HepG2 (cell line): Measurements from ENCODE around the gene C22orf31. TPM values are rescaled to one million over a fixed set of nuclear protein-coding genes. Genes with fewer than 3 reads are reported as not detected.

Source experiments
- DPF2 ChIP-seq: sonication (generic); formaldehyde crosslinking; IDR thresholded peaks from 2 replicates; pipeline ENCODE4 v1.4.0; 2020; ENCODE audit warnings: mild to moderate bottlenecking, low read depth, missing genetic modification reagents, borderline replicate concordance
- FOXJ3 ChIP-seq: sonication (generic); formaldehyde crosslinking; IDR thresholded peaks from 2 replicates; pipeline ENCODE4 v1.4.0; 2020; ENCODE audit warnings: missing genetic modification reagents, mild to moderate bottlenecking, borderline replicate concordance
- FOXK1 ChIP-seq: sonication (generic); formaldehyde crosslinking; IDR thresholded peaks from 2 replicates; pipeline ENCODE4 v1.4.0; 2020; ENCODE audit warnings: low read depth, missing genetic modification reagents, borderline replicate concordance
- HDAC1 ChIP-seq: sonication (generic); formaldehyde crosslinking; IDR thresholded peaks from 2 replicates; pipeline ENCODE4 v1.5.1; 2020; ENCODE audit warnings: mild to moderate bottlenecking, missing genetic modification reagents
- KDM2A ChIP-seq: sonication (generic); formaldehyde crosslinking; IDR thresholded peaks from 2 replicates; pipeline ENCODE4 v1.4.0; 2020; ENCODE audit warnings: low read depth, missing genetic modification reagents, borderline replicate concordance
- SMC3 ChIP-seq: IDR thresholded peaks from 2 replicates; pipeline ENCODE4 v1.6.1; 2011; ENCODE audit warnings: low read length, improper control_type of control experiment
- SP1 ChIP-seq, 2 experiments: fragments of 450-650 bp in 1 of 2; sonication (generic) in 1 of 2; formaldehyde crosslinking in 1 of 2; IDR thresholded peaks; 2 replicates each; pipeline versions ENCODE4 v1.4.0 to v1.6.1; 2016 to 2020; ENCODE audit warnings: missing genetic modification reagents in 1 of 2
- TERF1 ChIP-seq: sonication (generic); formaldehyde crosslinking; IDR thresholded peaks from 2 replicates; pipeline ENCODE4 v1.8.0; 2022; ENCODE audit warnings: mild to moderate bottlenecking, missing genetic modification reagents, moderate library complexity
- TGIF2 ChIP-seq: IDR thresholded peaks from 2 replicates; pipeline ENCODE4 v1.6.1; 2016; ENCODE audit warnings: control low read depth, missing compliant biosample characterization
- ZFP91 ChIP-seq: sonication (generic); formaldehyde crosslinking; IDR thresholded peaks from 2 replicates; pipeline ENCODE4 v1.9.0; 2022; ENCODE audit warnings: missing genetic modification reagents, mild to moderate bottlenecking, borderline replicate concordance
- ZKSCAN5 ChIP-seq: sonication (generic); formaldehyde crosslinking; IDR thresholded peaks from 2 replicates; pipeline ENCODE4 v1.5.1; 2020; ENCODE audit warnings: mild to moderate bottlenecking, missing genetic modification reagents
- ZMYM3 ChIP-seq: sonication (generic); formaldehyde crosslinking; IDR thresholded peaks from 2 replicates; pipeline ENCODE4 v1.5.1; 2020; ENCODE audit warnings: mild to moderate bottlenecking, missing genetic modification reagents
- ZNF207 ChIP-seq: fragments of 450-650 bp; IDR thresholded peaks from 2 replicates; pipeline ENCODE4 v1.6.1; 2016; ENCODE audit warnings: antibody characterized with exemption, borderline replicate concordance
- ZNF430 ChIP-seq: sonication (generic); formaldehyde crosslinking; IDR thresholded peaks from 2 replicates; pipeline ENCODE4 v1.9.0; 2021; ENCODE audit warnings: mild to moderate bottlenecking, missing genetic modification reagents
- polyA plus RNA-seq, 8 experiments: library from polyadenylated mRNA; depleted of rRNA in 3 of 8; stranded (reverse) in 7 of 8; unstranded in 1 of 8; fragments of >200 nt; fragmentation: Illumina TruSeq in 4 of 8; extraction: Trizol in 4 of 8; gene quantifications; 2 replicates each; pipeline versions ENCODE4 v1.2.1 to v1.2.3, GENCODE V29; 2011 to 2016; ENCODE audit warnings: low read depth in 4 of 8, missing spikeins in 1 of 8, mixed read lengths in 1 of 8; ENCODE audit not compliant: insufficient read depth in 1 of 8
- total RNA-seq, 5 experiments: library from RNA; depleted of rRNA; stranded (reverse); fragments of >200 nt; fragmentation: Illumina TruSeq; extraction: Trizol; gene quantifications; 2 replicates each; pipeline ENCODE4 v1.2.3, GENCODE V29; 2016; ENCODE audit warnings: low read depth in 1 of 5
- TF ChIP-seq, protein P1 (sequence below): sonication (generic); formaldehyde crosslinking; IDR thresholded peaks from 2 replicates; pipeline ENCODE4 v1.5.0; 2020; ENCODE audit warnings: mild to moderate bottlenecking, missing genetic modification reagents
- TF ChIP-seq, protein P2 (sequence below): sonication (generic); formaldehyde crosslinking; IDR thresholded peaks from 2 replicates; pipeline ENCODE4 v1.4.0; 2020; ENCODE audit warnings: missing genetic modification reagents
- TF ChIP-seq, protein P3 (sequence below): IDR thresholded peaks from 2 replicates; pipeline ENCODE4 v1.6.1; 2012; ENCODE audit warnings: inconsistent platforms
- TF ChIP-seq, protein P4 (sequence below): sonication (generic); formaldehyde crosslinking; IDR thresholded peaks from 2 replicates; pipeline ENCODE4 v1.5.0; 2020; ENCODE audit warnings: missing genetic modification reagents
- TF ChIP-seq, protein P5 (sequence below): sonication (generic); formaldehyde crosslinking; IDR thresholded peaks from 2 replicates; pipeline ENCODE4 v1.4.0; 2020; ENCODE audit warnings: missing genetic modification reagents

C22orf31 gene
- total and polyA plus RNA-seq, 2 of the 13 experiments (the other 11 are each of a cell fraction or from before 2014, with no cell fraction given), result not detected

DNA sequence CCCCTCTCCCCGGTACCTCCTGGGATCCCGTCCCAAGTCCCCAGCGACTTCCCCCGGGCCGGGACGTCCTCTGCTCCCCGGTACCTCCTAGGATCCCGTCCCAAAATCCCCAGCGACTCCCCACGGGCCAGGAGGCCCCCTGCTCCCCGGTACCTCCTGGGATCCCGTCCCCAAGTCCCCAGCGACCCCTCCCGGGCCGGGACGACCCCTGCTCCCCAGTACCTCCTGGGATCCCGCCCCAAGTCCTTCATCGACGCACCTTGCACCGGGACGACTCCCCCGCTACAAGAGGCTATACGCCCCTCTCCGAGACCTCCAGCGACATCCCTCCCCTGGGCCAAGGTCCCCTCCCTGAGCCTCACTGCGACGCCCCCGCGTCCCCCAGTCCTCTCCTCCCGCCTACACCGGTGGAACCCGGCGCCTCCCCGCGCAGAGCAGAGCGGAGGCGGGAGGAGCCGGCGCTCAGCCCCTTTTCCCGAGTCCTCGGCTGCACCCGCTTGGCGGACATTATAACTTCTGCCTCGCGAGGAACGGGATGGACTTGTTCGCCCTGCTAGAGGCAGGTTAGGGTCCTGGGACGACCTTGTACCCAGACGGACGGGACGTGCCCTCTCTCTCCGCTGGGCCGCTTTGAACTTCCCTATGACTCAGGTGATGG is 12.1 kb upstream of the C22orf31 start (continued):
- TF ChIP-seq, protein P1, sequence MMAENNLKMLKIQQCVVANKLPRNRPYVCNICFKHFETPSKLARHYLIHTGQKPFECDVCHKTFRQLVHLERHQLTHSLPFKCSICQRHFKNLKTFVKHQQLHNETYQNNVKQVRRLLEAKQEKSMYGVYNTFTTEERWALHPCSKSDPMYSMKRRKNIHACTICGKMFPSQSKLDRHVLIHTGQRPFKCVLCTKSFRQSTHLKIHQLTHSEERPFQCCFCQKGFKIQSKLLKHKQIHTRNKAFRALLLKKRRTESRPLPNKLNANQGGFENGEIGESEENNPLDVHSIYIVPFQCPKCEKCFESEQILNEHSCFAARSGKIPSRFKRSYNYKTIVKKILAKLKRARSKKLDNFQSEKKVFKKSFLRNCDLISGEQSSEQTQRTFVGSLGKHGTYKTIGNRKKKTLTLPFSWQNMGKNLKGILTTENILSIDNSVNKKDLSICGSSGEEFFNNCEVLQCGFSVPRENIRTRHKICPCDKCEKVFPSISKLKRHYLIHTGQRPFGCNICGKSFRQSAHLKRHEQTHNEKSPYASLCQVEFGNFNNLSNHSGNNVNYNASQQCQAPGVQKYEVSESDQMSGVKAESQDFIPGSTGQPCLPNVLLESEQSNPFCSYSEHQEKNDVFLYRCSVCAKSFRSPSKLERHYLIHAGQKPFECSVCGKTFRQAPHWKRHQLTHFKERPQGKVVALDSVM (CRISPR knock-in tag), result 0 out of 2 replicates have a peak, but pooled peaks have one; percentile 13
- TF ChIP-seq SMC3 (no peak), ZNF430 (CRISPR knock-in tag) (no peak), ZFP91 (CRISPR knock-in tag) (peak; percentile 41; the same call in 1 of the 2 replicates), SP1 (IDR thresholded peaks at IDR 0.05) (no peak), SP1 (CRISPR knock-in tag; IDR thresholded peaks at IDR 0.05) (no peak), KDM2A (CRISPR knock-in tag) (peak; percentile 30; the same call in 1 of the 2 replicates), TGIF2 (peak; percentile 33; the same call in 1 of the 2 replicates), FOXJ3 (CRISPR knock-in tag) (no peak), HDAC1 (CRISPR knock-in tag) (peak; percentile 45; the same call in 1 of the 2 replicates), FOXK1 (CRISPR knock-in tag) (no peak), ZNF207 (no peak), DPF2 (CRISPR knock-in tag) (no peak), ZKSCAN5 (no peak), TERF1 (CRISPR knock-in tag) (no peak), ZMYM3 (CRISPR knock-in tag) (no peak; the same call in 1 of the 2 replicates)
- TF ChIP-seq, protein P2, sequence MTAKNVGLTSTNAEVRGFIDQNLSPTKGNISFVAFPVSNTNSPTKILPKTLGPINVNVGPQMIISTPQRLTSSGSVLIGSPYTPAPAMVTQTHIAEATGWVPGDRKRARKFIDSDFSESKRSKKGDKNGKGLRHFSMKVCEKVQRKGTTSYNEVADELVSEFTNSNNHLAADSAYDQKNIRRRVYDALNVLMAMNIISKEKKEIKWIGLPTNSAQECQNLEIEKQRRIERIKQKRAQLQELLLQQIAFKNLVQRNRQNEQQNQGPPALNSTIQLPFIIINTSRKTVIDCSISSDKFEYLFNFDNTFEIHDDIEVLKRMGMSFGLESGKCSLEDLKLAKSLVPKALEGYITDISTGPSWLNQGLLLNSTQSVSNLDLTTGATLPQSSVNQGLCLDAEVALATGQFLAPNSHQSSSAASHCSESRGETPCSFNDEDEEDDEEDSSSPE (CRISPR knock-in tag), result peak; percentile 45; the same call in 1 of the 2 replicates
- TF ChIP-seq, protein P3, sequence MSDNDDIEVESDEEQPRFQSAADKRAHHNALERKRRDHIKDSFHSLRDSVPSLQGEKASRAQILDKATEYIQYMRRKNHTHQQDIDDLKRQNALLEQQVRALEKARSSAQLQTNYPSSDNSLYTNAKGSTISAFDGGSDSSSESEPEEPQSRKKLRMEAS, result 0 out of 2 replicates have a peak, but pooled peaks have one; percentile 29
- TF ChIP-seq, protein P4, sequence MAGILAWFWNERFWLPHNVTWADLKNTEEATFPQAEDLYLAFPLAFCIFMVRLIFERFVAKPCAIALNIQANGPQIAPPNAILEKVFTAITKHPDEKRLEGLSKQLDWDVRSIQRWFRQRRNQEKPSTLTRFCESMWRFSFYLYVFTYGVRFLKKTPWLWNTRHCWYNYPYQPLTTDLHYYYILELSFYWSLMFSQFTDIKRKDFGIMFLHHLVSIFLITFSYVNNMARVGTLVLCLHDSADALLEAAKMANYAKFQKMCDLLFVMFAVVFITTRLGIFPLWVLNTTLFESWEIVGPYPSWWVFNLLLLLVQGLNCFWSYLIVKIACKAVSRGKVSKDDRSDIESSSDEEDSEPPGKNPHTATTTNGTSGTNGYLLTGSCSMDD, result no peak
- TF ChIP-seq, protein P5, sequence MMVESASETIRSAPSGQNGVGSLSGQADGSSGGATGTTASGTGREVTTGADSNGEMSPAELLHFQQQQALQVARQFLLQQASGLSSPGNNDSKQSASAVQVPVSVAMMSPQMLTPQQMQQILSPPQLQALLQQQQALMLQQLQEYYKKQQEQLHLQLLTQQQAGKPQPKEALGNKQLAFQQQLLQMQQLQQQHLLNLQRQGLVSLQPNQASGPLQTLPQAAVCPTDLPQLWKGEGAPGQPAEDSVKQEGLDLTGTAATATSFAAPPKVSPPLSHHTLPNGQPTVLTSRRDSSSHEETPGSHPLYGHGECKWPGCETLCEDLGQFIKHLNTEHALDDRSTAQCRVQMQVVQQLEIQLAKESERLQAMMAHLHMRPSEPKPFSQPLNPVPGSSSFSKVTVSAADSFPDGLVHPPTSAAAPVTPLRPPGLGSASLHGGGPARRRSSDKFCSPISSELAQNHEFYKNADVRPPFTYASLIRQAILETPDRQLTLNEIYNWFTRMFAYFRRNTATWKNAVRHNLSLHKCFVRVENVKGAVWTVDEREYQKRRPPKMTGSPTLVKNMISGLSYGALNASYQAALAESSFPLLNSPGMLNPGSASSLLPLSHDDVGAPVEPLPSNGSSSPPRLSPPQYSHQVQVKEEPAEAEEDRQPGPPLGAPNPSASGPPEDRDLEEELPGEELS (CRISPR knock-in tag), result no peak
